Esophagus mucosa (tissue), 1 donor: ENCODE data around the gene ECT2L. TPM values are rescaled to one million over a fixed set of nuclear protein-coding genes. Genes with fewer than 3 reads are reported as not detected.

Source experiments
- ATAC-seq: fragments of 200-7000 bp; cut with Tn5 transposase; one replicate; pipeline ENCODE4 v1.9.1; 2020
- total RNA-seq: library from RNA; stranded (reverse); gene quantifications from one replicate; pipeline ENCODE4 v1.2.4, GENCODE V29; 2023
- donor health status: DM: yes; HTN: yes; CAD: no.

The ECT2L gene
- not detected for total RNA-seq

GRCh38 chr6:138795809-138796603 lies at the start of gene ECT2L:
ECT2L (plus strand) TSS chr6:138796087; CDS start chr6:138813275, 17,188 bp downstream.
- ATAC-seq: peak; percentile 99

- ATAC-seq: no peak
These were observed 43.9 kb upstream of the ECT2L start for GRCh38 chr6:138752017-138752416.

GRCh38 chr6:138757136-138757535 lies 38.8 kb upstream of the ECT2L start:
- ATAC-seq: no peak

- no peak for ATAC-seq
These were observed 29.8 kb upstream of the ECT2L start for GRCh38 chr6:138765896-138766655.

- no peak for ATAC-seq
These were observed 26.7 kb upstream of the ECT2L start for GRCh38 chr6:138769102-138769676.

GRCh38 chr6:138772596-138773176 lies 23.2 kb upstream of the ECT2L start:
- ATAC-seq: peak; percentile 2

- peak; percentile 97 for ATAC-seq
These were observed 22.5 kb upstream of the ECT2L start, which contains the start of gene CCDC28A for GRCh38 chr6:138773177-138774091. CCDC28A (plus strand) TSS chr6:138773769; CDS start chr6:138776121, 2,352 bp downstream.

GRCh38 chr6:138774370-138774769 lies 21.5 kb upstream of the ECT2L start:
- no peak for ATAC-seq

GRCh38 chr6:138776659-138777058 lies 19.2 kb upstream of the ECT2L start:
- ATAC-seq: no peak

- no peak for ATAC-seq
These were observed 17.6 kb upstream of the ECT2L start for GRCh38 chr6:138778331-138778730.

- ATAC-seq: no peak
These were observed 13.6 kb upstream of the ECT2L start for GRCh38 chr6:138782243-138782642.

- no peak for ATAC-seq
These were observed 10.8 kb upstream of the ECT2L start for GRCh38 chr6:138785079-138785478.

- ATAC-seq: no peak
These were observed 9.9 kb upstream of the ECT2L start for GRCh38 chr6:138785980-138786379.

GRCh38 chr6:138787138-138787537 lies 8.7 kb upstream of the ECT2L start:
- ATAC-seq: no peak

GRCh38 chr6:138796771-138797170 lies 884 bp downstream of the ECT2L start:
- ATAC-seq: no peak

- peak; percentile 35 for ATAC-seq
These were observed 2.0 kb downstream of the ECT2L start for GRCh38 chr6:138797806-138798446.

GRCh38 chr6:138800377-138801150 lies 4.7 kb downstream of the ECT2L start:
- ATAC-seq: no peak

GRCh38 chr6:138803331-138803730 lies 7.4 kb downstream of the ECT2L start:
- no peak for ATAC-seq

GRCh38 chr6:138803861-138804260 lies 8.0 kb downstream of the ECT2L start:
- ATAC-seq: no peak

- no peak for ATAC-seq
These were observed 9.3 kb downstream of the ECT2L start for GRCh38 chr6:138805016-138805765.
